BJ (cell line): ENCODE measurements around the gene MCTP1. TPM values are rescaled to one million over a fixed set of nuclear protein-coding genes. Genes with fewer than 3 reads are reported as not detected.

Experiments
- CTCF ChIA-PET: fragments of 350-600 bp; formaldehyde crosslinking; extraction: SDS; loops from one replicate; lab custom pipeline; 2021; ENCODE audit warnings: antibody characterized with exemption, inconsistent platforms; lab: Yijun Ruan, JAX
- POLR2A ChIA-PET: fragments of 300-600 bp; sonication (Branson Sonifier 250); formaldehyde crosslinking; extraction: SDS; loops from one replicate; lab custom pipeline; 2021; ENCODE audit warnings: antibody characterized with exemption; lab: Charles Lee
- DNase-seq: peaks from one replicate; pipeline ENCODE4 v3.0.0-alpha.2; 2011; ENCODE audit warnings: low read depth
- H3K27me3 ChIP-seq: 2 replicates; pipeline ENCODE4 v1.6.0; 2011; ENCODE audit warnings: low read length; ENCODE audit not compliant: control insufficient read depth, insufficient read depth
- H3K36me3 ChIP-seq: 2 replicates; pipeline ENCODE4 v1.5.1; 2011; ENCODE audit warnings: low read length; ENCODE audit not compliant: control insufficient read depth, insufficient read depth
- H3K4me3 ChIP-seq: 2 replicates; pipeline ENCODE4 v1.5.1; 2011; ENCODE audit warnings: low read depth, mild to moderate bottlenecking, control low read depth, low read length
- CTCF ChIP-seq: IDR thresholded peaks from 2 replicates; pipeline ENCODE4 v1.5.1; 2011; ENCODE audit warnings: low read depth, mild to moderate bottlenecking, control low read depth, inconsistent platforms, low read length, moderate library complexity; ENCODE audit not compliant: insufficient read depth
- polyA plus RNA-seq: library from polyadenylated mRNA; depleted of rRNA; stranded (reverse); fragments of >200 nt; gene quantifications from 2 replicates; pipeline ENCODE4 v1.2.3, GENCODE V29; 2011

MCTP1 gene
- polyA plus RNA-seq, 1 experiment, result 0.02 TPM

DNA sequence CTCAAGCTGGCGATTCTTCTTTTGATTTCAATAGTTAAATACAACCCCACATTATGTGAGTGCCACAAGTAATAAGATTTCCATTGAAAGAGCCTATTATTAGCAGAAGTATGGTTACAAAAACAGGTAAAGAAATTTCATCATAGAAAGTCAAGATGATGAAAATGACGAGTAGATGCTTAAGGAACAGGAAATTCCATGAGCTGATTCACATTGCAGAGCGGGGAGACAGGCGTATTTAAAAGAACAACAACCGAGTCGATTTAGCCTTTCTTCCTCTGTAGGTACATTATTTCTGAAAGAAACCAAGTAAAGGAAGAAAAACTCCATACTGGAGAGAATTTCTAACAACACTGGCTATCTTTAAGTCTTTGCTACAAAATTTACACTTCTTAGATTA, 356.0 kb downstream of the MCTP1 start:
- H3K36me3 ChIP-seq, result no peaks in the 10 kb centered on the region
- DNase-seq, result no peak
- no peak overlapping the region for H3K4me3 ChIP-seq
- ChIA-PET POLR2A (no interaction called here), CTCF (no interaction called here)
- no peak for TF ChIP-seq CTCF
- no peaks in the 10 kb centered on the region for H3K27me3 ChIP-seq

- POLR2A ChIA-PET, result no interaction called here
- TF ChIP-seq CTCF, result no peak
These were observed 364.3 kb downstream of the MCTP1 start for GRCh38 chr5:94920570-94920969.

GRCh38 chr5:94916619-94917018, 368.3 kb downstream of the MCTP1 start:
- DNase-seq, result no peak
- Histone ChIP-seq H3K27me3 (no peaks in the 10 kb centered on the region), H3K4me3 (no peak overlapping the region), H3K36me3 (no peaks in the 10 kb centered on the region)
- no peak for TF ChIP-seq CTCF
- ChIA-PET CTCF (no interaction called here), POLR2A (no interaction called here)

More at GRCh38 chr5:94920570-94920969, 364.3 kb downstream of the MCTP1 start:
- CTCF ChIA-PET, result interaction anchor here (0.7 kb wide), 1 partner anchor 20 kb away, joined by 3 read pairs; no protein-coding TSS in a partner anchor
- Histone ChIP-seq H3K4me3 (no peak overlapping the region), H3K27me3 (no peaks in the 10 kb centered on the region), H3K36me3 (no peaks in the 10 kb centered on the region)
- DNase-seq, result no peak

GRCh38 chr5:94911276-94911675, 373.6 kb downstream of the MCTP1 start:
- ChIA-PET POLR2A (no interaction called here), CTCF (interaction anchor here (0.9 kb wide), 1 partner anchor 9 kb away, joined by 3 read pairs; no protein-coding TSS in a partner anchor)
- H3K4me3 ChIP-seq, result no peak overlapping the region
- H3K27me3 ChIP-seq, result no peaks in the 10 kb centered on the region
- TF ChIP-seq CTCF, result no peak
- no peaks in the 10 kb centered on the region for H3K36me3 ChIP-seq
- DNase-seq, result no peak

- Histone ChIP-seq H3K4me3 (no peak overlapping the region), H3K36me3 (no peaks in the 10 kb centered on the region), H3K27me3 (no peaks in the 10 kb centered on the region)
- TF ChIP-seq CTCF, result no peak
- DNase-seq, result no peak
- CTCF ChIA-PET, result interaction anchor here (0.9 kb wide), 1 partner anchor 9 kb away, joined by 3 read pairs; no protein-coding TSS in a partner anchor
- POLR2A ChIA-PET, result no interaction called here
These were observed 374.2 kb downstream of the MCTP1 start for GRCh38 chr5:94910721-94911120.
